Immature natural killer cell (primary cell): ENCODE measurements around the gene OR56B1. TPM values are rescaled to one million over a fixed set of nuclear protein-coding genes. Genes with fewer than 3 reads are reported as not detected.
A peak's percentile ranks its signal among the peaks of the same experiment; 100 is the strongest.
"Not testable (repeated sequence)": the region's sequence is repeated elsewhere in the genome, so short reads cannot be mapped to it uniquely, and the experiment has no call there.

Experiments used
- DNase-seq, 3 donors: peaks; one replicate each; pipeline ENCODE4 v3.0.0; 2022; ENCODE audit warnings: mixed read lengths in 1 of 3
- H3K27ac Mint-ChIP-seq, 6 donors: one replicate each; pipeline ENCODE4 v1.8.0; 2020; ENCODE audit warnings: mixed read lengths in 6 of 6, mild to moderate bottlenecking in 5 of 6, inconsistent platforms in 4 of 6, moderate library complexity in 3 of 6
- H3K27me3 Mint-ChIP-seq, 3 donors: one replicate each; pipeline ENCODE4 v1.8.0; 2020 to 2021; ENCODE audit warnings: low read depth in 3 of 3, mild to moderate bottlenecking in 3 of 3, mixed read lengths in 3 of 3, moderate library complexity in 3 of 3, inconsistent platforms in 1 of 3
- H3K36me3 Mint-ChIP-seq, 3 donors: one replicate each; pipeline ENCODE4 v1.8.0; 2020; ENCODE audit warnings: mixed read lengths in 3 of 3, inconsistent platforms in 2 of 3, mild to moderate bottlenecking in 2 of 3
- H3K4me1 Mint-ChIP-seq, 2 donors: one replicate each; pipeline ENCODE4 v1.8.0; 2020; ENCODE audit warnings: inconsistent platforms in 2 of 2, mild to moderate bottlenecking in 2 of 2, mixed read lengths in 2 of 2, moderate library complexity in 1 of 2
- H3K4me3 Mint-ChIP-seq, 5 donors: one replicate each; pipeline ENCODE4 v1.8.0; 2020; ENCODE audit warnings: mild to moderate bottlenecking in 5 of 5, mixed read lengths in 5 of 5, inconsistent platforms in 3 of 5, moderate library complexity in 3 of 5
- H3K9me3 Mint-ChIP-seq, 6 donors: one replicate each; pipeline ENCODE4 v1.8.0; 2020; ENCODE audit warnings: mild to moderate bottlenecking in 6 of 6, mixed read lengths in 6 of 6, inconsistent platforms in 4 of 6, moderate library complexity in 3 of 6
- polyA plus RNA-seq, 3 donors: library from polyadenylated mRNA; unstranded; fragments of 300-500 nt; fragmentation: Illumina TruSeq; gene quantifications; one replicate each; pipeline ENCODE4 v1.2.3, GENCODE V29; 2021

Gene OR56B1
- polyA plus RNA-seq, 3 donors from 2014 or later, result 0.28 TPM; not detected in 2

GRCh38 chr11:5701055-5701577 lies 35.1 kb upstream of the OR56B1 start:
- H3K4me1 Mint-ChIP-seq, result peaks cover 56 to 79% of the 10 kb centered on the region in 2 donors

DNA sequence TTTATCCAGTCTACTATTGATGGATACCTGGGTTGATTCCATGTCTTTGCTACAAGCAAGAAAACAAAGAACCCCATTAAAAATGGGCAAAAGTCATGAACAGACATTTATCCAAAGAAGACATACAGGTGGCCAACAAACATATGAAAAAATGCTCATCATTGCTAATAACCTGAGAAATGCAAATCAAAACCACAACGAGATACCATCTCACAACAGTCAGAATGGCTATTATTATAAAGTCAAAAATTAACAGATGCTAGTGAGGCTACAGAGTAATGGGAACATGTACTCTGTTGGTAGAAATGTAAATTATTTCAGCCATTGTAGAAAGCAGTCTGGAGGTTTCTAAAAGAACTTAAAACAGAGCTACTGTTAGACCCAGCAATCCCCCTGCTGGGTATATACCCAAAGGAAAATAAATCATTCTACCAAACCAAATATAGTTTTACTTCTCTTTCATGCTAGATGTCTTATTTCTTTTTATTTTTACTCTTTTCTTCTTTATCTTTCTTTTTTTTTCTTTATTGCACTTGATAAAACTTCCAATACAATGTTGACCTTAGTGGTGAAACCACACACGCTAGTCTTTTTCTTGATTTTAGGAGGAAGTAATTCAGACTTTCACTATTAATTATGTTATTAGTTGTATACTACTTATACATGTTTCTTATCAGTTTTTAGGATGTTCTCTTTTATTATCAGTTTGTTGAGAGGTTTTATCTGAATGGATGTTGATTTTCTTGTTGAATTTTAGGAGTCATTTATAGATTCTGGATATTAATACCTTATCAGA lies 32.3 kb upstream of the OR56B1 start:
- DNase-seq, result no peak
- H3K4me3 Mint-ChIP-seq, result no peak overlapping the region
- peaks cover 0 to 1% (median 0%) of the 10 kb centered on the region in 3 donors for H3K27me3 Mint-ChIP-seq
- H3K36me3 Mint-ChIP-seq, result peaks cover 20 to 60% (median 54%) of the 10 kb centered on the region in 3 donors
- H3K4me1 Mint-ChIP-seq, result peaks cover 41 to 61% of the 10 kb centered on the region in 2 donors
- H3K27ac Mint-ChIP-seq, result peak overlapping the region in 5 of 6 donors; percentile 6 to 63 (median 36)
- no peaks in the 10 kb centered on the region for H3K9me3 Mint-ChIP-seq

More at GRCh38 chr11:5701055-5701577, 35.1 kb upstream of the OR56B1 start:
- Mint-ChIP-seq H3K9me3 (no peaks in the 10 kb centered on the region), H3K27me3 (peaks cover 0 to 4% (median 0%) of the 10 kb centered on the region in 3 donors), H3K4me3 (peak overlapping the region in 3 of 5 donors; percentile 3 to 36 (median 14)), H3K36me3 (peaks cover 20 to 68% (median 45%) of the 10 kb centered on the region in 3 donors), H3K27ac (peak overlapping the region; percentile 4 to 77 (median 41))
- no peak for DNase-seq

- H3K36me3 Mint-ChIP-seq, result peaks cover 27 to 61% (median 60%) of the 10 kb centered on the region in 3 donors
- DNase-seq, result no peak
- peak overlapping the region in 5 of 6 donors; percentile 29 to 81 (median 57) for H3K27ac Mint-ChIP-seq
- no peaks in the 10 kb centered on the region for H3K9me3 Mint-ChIP-seq
- H3K4me3 Mint-ChIP-seq, result no peak overlapping the region
- peaks cover 39 to 52% of the 10 kb centered on the region in 2 donors for H3K4me1 Mint-ChIP-seq
- peaks cover 0 to 1% (median 0%) of the 10 kb centered on the region in 3 donors for H3K27me3 Mint-ChIP-seq
Observed at GRCh38 chr11:5705688-5706087, 30.6 kb upstream of the OR56B1 start.

DNA sequence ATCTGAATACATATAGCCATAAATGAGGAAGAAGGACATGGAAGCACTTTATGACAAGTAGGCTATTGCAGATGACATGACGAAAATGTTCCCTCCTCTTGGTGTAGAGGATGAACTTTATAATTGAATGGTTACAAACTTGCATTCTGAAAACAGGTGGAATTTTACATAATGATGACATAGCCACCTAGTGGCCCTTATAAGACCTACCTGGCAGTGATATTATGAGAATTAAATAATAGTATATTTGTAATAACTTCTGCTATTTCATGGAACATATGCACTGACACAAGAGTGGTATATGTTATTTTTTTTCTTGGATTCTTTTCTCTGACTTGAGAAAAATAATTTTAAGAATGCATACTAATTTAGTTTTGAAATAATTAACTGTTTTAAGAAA lies 23.7 kb upstream of the OR56B1 start:
- H3K4me3 Mint-ChIP-seq, result no peak overlapping the region
- peaks cover 21 to 26% (median 23%) of the 10 kb centered on the region in 3 donors for H3K36me3 Mint-ChIP-seq
- H3K27ac Mint-ChIP-seq, result no peak overlapping the region
- peaks cover 0 to 5% of the 10 kb centered on the region in 2 donors for H3K4me1 Mint-ChIP-seq
- H3K9me3 Mint-ChIP-seq, result peaks cover 0 to 8% (median 2%) of the 10 kb centered on the region in 6 donors
- DNase-seq, result no peak
- H3K27me3 Mint-ChIP-seq, result no peaks in the 10 kb centered on the region

GRCh38 chr11:5713695-5714094 lies 22.6 kb upstream of the OR56B1 start:
- H3K27ac Mint-ChIP-seq, result peak overlapping the region in 1 of 6 donors; percentile 22
- no peaks in the 10 kb centered on the region for H3K27me3 Mint-ChIP-seq
- peaks cover 17 to 20% (median 18%) of the 10 kb centered on the region in 3 donors for H3K36me3 Mint-ChIP-seq
- no peak overlapping the region for H3K4me3 Mint-ChIP-seq
- H3K4me1 Mint-ChIP-seq, result peaks cover 0 to 5% of the 10 kb centered on the region in 2 donors
- DNase-seq, result no peak
- peaks cover 0 to 13% (median 2%) of the 10 kb centered on the region in 6 donors for H3K9me3 Mint-ChIP-seq

- Mint-ChIP-seq H3K9me3 (peaks cover 0 to 13% (median 4%) of the 10 kb centered on the region in 6 donors), H3K36me3 (peaks cover 5 to 22% (median 10%) of the 10 kb centered on the region in 3 donors)
- not testable (repeated sequence) for H3K4me1 Mint-ChIP-seq, DNase-seq, H3K27me3 Mint-ChIP-seq, H3K4me3 Mint-ChIP-seq, H3K27ac Mint-ChIP-seq
Observed at GRCh38 chr11:5716518-5716917, 19.7 kb upstream of the OR56B1 start.

DNA sequence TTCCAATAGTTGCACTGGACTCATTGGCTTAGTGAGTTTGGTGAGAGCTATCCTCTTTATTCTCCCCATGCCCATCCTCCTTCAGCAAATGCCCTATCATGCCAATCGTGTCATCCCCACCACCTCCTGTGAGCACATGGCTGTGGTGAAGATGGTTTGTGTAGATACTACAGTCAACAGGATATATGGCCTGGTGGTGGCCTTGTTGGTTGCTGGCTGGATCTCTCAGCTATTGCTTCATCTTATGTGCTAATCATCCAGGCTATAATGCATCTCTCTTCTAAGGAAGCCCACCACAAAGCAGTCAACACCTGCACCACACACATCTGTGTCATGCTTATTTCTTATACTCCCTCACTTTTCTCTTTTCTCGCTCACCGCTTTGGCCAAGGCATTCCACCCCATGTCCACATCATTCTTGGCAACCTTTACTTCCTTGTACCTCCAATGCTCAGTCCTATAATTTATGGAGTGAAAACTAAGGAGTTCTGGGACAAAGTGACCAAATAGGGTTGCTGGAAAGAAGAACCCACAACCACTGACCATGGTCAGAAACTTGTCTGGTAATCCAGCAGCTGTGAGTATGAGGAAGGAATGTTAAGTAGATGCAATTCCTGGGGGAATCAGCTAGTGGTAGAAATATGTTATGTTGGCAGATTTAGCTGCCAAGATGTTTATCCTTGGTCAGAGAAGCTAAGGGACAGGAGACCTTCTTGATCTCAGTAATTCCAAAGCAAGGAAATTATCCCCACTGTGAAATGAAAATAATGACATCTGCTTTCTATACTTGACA lies 16.3 kb upstream of the OR56B1 start:
- H3K27me3 Mint-ChIP-seq, result peaks cover 2 to 5% (median 3%) of the 10 kb centered on the region in 3 donors
- H3K9me3 Mint-ChIP-seq, result peaks cover 0 to 13% (median 4%) of the 10 kb centered on the region in 6 donors
- no peak overlapping the region for H3K27ac Mint-ChIP-seq
- peaks cover under 1 to 21% (median 10%) of the 10 kb centered on the region in 3 donors for H3K36me3 Mint-ChIP-seq
- DNase-seq, result no peak
- H3K4me1 Mint-ChIP-seq, result no peaks in the 10 kb centered on the region
- H3K4me3 Mint-ChIP-seq, result no peak overlapping the region

GRCh38 chr11:5722622-5723021 lies 13.6 kb upstream of the OR56B1 start:
- Mint-ChIP-seq H3K9me3 (peaks cover 0 to 5% (median 1%) of the 10 kb centered on the region in 6 donors), H3K27me3 (peaks cover 3 to 14% (median 3%) of the 10 kb centered on the region in 3 donors), H3K4me3 (no peak overlapping the region), H3K27ac (no peak overlapping the region), H3K36me3 (peaks cover 0 to 17% (median 10%) of the 10 kb centered on the region in 3 donors), H3K4me1 (no peaks in the 10 kb centered on the region)
- DNase-seq, result no peak

DNA sequence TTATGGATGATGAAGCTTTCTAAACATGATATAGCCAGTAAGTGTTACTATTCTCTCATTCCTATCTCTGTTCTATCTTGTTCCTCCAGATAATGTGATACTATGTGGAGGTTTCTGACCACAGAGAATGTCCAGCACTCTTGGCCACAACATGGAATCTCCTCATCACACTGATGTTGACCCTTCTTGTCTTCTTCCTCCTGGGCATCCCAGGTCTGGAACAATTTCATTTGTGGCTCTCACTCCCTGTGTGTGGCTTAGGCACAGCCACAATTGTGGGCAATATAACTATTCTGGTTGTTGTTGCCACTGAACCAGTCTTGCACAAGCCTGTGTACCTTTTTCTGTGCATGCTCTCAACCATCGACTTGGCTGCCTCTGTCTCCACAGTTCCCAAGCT lies 9.9 kb upstream of the OR56B1 start:
- H3K4me3 Mint-ChIP-seq, result no peak overlapping the region
- H3K4me1 Mint-ChIP-seq, result no peaks in the 10 kb centered on the region
- H3K9me3 Mint-ChIP-seq, result no peaks in the 10 kb centered on the region
- peaks cover 0 to 5% (median 3%) of the 10 kb centered on the region in 3 donors for H3K36me3 Mint-ChIP-seq
- DNase-seq, result no peak
- H3K27me3 Mint-ChIP-seq, result peaks cover 0 to 16% (median 3%) of the 10 kb centered on the region in 3 donors
- no peak overlapping the region for H3K27ac Mint-ChIP-seq

DNA sequence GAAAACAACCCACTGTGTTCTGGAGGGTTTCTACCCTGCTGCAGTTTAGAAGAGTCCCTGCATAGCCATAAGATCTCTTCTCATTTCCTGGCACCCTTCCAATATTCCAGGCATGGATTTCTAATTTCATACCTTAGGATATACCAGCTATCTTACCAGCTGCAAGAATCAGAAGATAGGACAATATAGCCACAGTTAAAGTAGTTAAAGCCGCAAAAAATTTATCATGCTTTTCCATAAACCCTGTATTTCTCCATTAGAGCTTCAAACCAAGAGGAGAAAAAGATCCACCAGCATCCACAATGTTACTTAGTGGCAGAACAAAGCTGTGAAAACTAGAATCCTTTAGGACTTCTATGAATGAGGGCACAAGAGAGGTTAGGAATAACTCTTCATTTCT lies 8.6 kb upstream of the OR56B1 start:
- H3K27ac Mint-ChIP-seq, result no peak overlapping the region
- H3K36me3 Mint-ChIP-seq, result peaks cover 0 to 5% (median 3%) of the 10 kb centered on the region in 3 donors
- peaks cover 0 to 16% (median 3%) of the 10 kb centered on the region in 3 donors for H3K27me3 Mint-ChIP-seq
- H3K9me3 Mint-ChIP-seq, result no peaks in the 10 kb centered on the region
- no peaks in the 10 kb centered on the region for H3K4me1 Mint-ChIP-seq
- no peak for DNase-seq
- H3K4me3 Mint-ChIP-seq, result no peak overlapping the region

DNA sequence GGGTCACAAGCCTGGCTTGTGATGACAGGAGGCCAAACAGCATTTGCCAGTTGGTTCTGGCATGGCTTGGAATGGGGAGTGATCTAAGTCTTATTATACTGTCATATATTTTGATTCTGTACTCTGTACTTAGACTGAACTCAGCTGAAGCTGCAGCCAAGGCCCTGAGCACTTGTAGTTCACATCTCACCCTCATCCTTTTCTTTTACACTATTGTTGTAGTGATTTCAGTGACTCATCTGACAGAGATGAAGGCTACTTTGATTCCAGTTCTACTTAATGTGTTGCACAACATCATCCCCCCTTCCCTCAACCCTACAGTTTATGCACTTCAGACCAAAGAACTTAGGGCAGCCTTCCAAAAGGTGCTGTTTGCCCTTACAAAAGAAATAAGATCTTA lies 843 bp downstream of the OR56B1 start:
- DNase-seq, result no peak
- peaks cover 4 to 10% (median 5%) of the 10 kb centered on the region in 3 donors for H3K27me3 Mint-ChIP-seq
- no peak overlapping the region for H3K27ac Mint-ChIP-seq
- H3K4me3 Mint-ChIP-seq, result no peak overlapping the region
- peaks cover 4 to 21% (median 7%) of the 10 kb centered on the region in 3 donors for H3K36me3 Mint-ChIP-seq
- H3K4me1 Mint-ChIP-seq, result no peaks in the 10 kb centered on the region
- H3K9me3 Mint-ChIP-seq, result peaks cover 7 to 20% (median 15%) of the 10 kb centered on the region in 6 donors

DNA sequence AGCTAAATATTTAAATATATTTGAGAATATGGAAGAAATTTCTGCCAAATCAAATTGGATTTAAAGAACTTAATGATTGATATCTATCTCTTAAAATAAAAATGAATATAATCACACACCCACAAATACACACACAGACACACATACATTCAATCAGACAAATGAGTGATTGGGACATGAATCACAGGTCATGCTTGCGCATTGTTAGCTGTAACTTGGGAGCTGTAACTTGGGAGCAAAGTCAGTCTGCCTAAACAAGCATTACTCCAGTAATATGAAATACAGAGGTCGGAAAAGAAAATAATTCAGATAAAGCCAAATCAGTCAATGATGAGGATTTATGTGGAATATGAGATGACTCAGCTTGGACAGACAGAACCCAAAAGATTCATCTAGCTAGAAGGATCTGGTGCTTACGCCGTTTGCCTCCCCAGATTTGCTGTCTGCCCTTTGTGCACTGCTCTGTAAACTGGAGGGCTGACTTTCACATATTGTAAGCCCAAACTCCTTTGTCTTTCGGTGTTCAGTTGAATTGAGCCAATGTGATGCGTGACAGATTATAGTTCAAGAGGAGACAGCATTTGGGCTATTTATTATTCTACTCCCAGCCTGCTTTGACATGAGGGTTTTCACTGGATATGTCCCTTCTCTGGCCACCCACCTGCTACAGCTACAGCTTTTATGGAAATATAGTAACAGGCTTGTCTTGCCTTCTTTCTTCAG lies 1.6 kb downstream of the OR56B1 start:
- no peak for DNase-seq
- H3K27ac Mint-ChIP-seq, result no peak overlapping the region
- peaks cover 4 to 10% (median 5%) of the 10 kb centered on the region in 3 donors for H3K27me3 Mint-ChIP-seq
- H3K36me3 Mint-ChIP-seq, result peaks cover 4 to 22% (median 7%) of the 10 kb centered on the region in 3 donors
- no peaks in the 10 kb centered on the region for H3K4me1 Mint-ChIP-seq
- peaks cover 10 to 27% (median 20%) of the 10 kb centered on the region in 6 donors for H3K9me3 Mint-ChIP-seq
- H3K4me3 Mint-ChIP-seq, result no peak overlapping the region

GRCh38 chr11:5738431-5738830 lies 2.2 kb downstream of the OR56B1 start:
- Mint-ChIP-seq H3K27ac (no peak overlapping the region), H3K36me3 (peaks cover 4 to 22% (median 7%) of the 10 kb centered on the region in 3 donors), H3K4me1 (no peaks in the 10 kb centered on the region), H3K9me3 (peaks cover 10 to 29% (median 21%) of the 10 kb centered on the region in 6 donors), H3K27me3 (peaks cover 4 to 10% (median 5%) of the 10 kb centered on the region in 3 donors), H3K4me3 (no peak overlapping the region)
- DNase-seq, result no peak
